Activated gamma-delta T cell treated with anti-CD3 and anti-CD28 coated beads, Interleukin-2, amount 50 U/mL, for 16 hours (primary cell): ENCODE measurements around the gene CSKMT.
A peak's percentile ranks its signal among the peaks of the same experiment; 100 is the strongest.
"Not testable (repeated sequence)": the region's sequence is repeated elsewhere in the genome, so short reads cannot be mapped to it uniquely, and the experiment has no call there.

ENCODE experiments used
- DNase-seq: peaks from one replicate; pipeline ENCODE4 v3.0.0-alpha.2; 2020; ENCODE audit warnings: low read depth

CSKMT gene

GRCh38 chr11:62689421-62690183 lies 24.5 kb downstream of the CSKMT start, which contains the start of gene LRRN4CL:
Gene LRRN4CL, minus strand, starts transcription at chr11:62689530. Its CDS starts 1,022 bp downstream, at chr11:62688508.
- no peak for DNase-seq

- DNase-seq = not testable (repeated sequence)
Measured at GRCh38 chr11:62693624-62694023, 28.5 kb downstream of the CSKMT start.

- DNase-seq = peak; percentile 67
Measured at GRCh38 chr11:62694455-62695167, 29.5 kb downstream of the CSKMT start.

- no peak for DNase-seq
Measured at GRCh38 chr11:62702246-62702645, 37.1 kb downstream of the CSKMT start.

- DNase-seq = not testable (repeated sequence)
Measured at GRCh38 chr11:62703921-62704320, 38.8 kb downstream of the CSKMT start.

- no peak for DNase-seq
Measured at GRCh38 chr11:62705413-62705812, 40.3 kb downstream of the CSKMT start.

GRCh38 chr11:62705880-62706849 lies 41.1 kb downstream of the CSKMT start:
- peak; percentile 91 for DNase-seq

- DNase-seq = no peak
Measured at GRCh38 chr11:62706850-62707247, 41.7 kb downstream of the CSKMT start.

GRCh38 chr11:62707277-62707861 lies 42.3 kb downstream of the CSKMT start, which contains the start of the genes BSCL2 and GNG3:
Gene BSCL2, minus strand, starts transcription at chr11:62707424. Its CDS starts 229 bp downstream, at chr11:62707195.
Gene GNG3, plus strand, starts transcription at chr11:62707676. Its CDS starts 620 bp downstream, at chr11:62708296.
- no peak for DNase-seq

- DNase-seq = no peak
Measured at GRCh38 chr11:62708392-62708791, 43.3 kb downstream of the CSKMT start.

- DNase-seq = no peak
Measured at GRCh38 chr11:62708793-62709192, 43.7 kb downstream of the CSKMT start.

GRCh38 chr11:62709247-62710000 lies 44.3 kb downstream of the CSKMT start:
- DNase-seq = peak; percentile 94

- no peak for DNase-seq
Measured at GRCh38 chr11:62710001-62710345, 44.9 kb downstream of the CSKMT start.

GRCh38 chr11:62712276-62712812 lies 47.2 kb downstream of the CSKMT start:
- no peak for DNase-seq

GRCh38 chr11:62712861-62713260 lies 47.7 kb downstream of the CSKMT start:
- DNase-seq = no peak

- no peak for DNase-seq
Measured at GRCh38 chr11:62713343-62713742, 48.2 kb downstream of the CSKMT start.

- no peak for DNase-seq
Measured at GRCh38 chr11:62715150-62716130, 50.3 kb downstream of the CSKMT start.

GRCh38 chr11:62716206-62716605 lies 51.1 kb downstream of the CSKMT start:
- no peak for DNase-seq

- no peak for DNase-seq
Measured at GRCh38 chr11:62716816-62717215, 51.7 kb downstream of the CSKMT start.
